Keratinocyte (primary cell): Measurements from ENCODE around the gene KMT2E. TPM values are rescaled to one million over a fixed set of nuclear protein-coding genes. Genes with fewer than 3 reads are reported as not detected.
"Not testable (repeated sequence)": the region's sequence is repeated elsewhere in the genome, so short reads cannot be mapped to it uniquely, and the experiment has no call there.

ENCODE experiments used
- DNase-seq: peaks from one replicate; pipeline ENCODE4 v3.0.0-alpha.2; 2011; ENCODE audit warnings: low read depth, missing footprints, low spot score
- FAIRE-seq: peaks from 2 replicates; lab custom pipeline; 2011; peaks lifted over from hg19 to GRCh38; lab: Jason Lieb, UNC
- H2AFZ ChIP-seq: 2 replicates; pipeline ENCODE4 v1.6.0; 2012; ENCODE audit warnings: low read length, control low read depth, inconsistent platforms; ENCODE audit not compliant: control insufficient read depth
- H3K27ac ChIP-seq: 2 replicates; pipeline ENCODE4 v1.5.1; 2011; ENCODE audit warnings: low read length; ENCODE audit not compliant: control insufficient read depth, insufficient read depth
- H3K27me3 ChIP-seq: 3 replicates; pipeline ENCODE4 v1.6.0; 2011; ENCODE audit warnings: low read length; ENCODE audit not compliant: control insufficient read depth, insufficient read depth; ENCODE audit errors: extremely low read depth
- H3K36me3 ChIP-seq, 2 experiments: 2 replicates in 1 of 2; 3 replicates in 1 of 2; pipeline ENCODE4 v1.5.1; 2011; ENCODE audit warnings: low read length in 2 of 2, mild to moderate bottlenecking in 1 of 2; ENCODE audit not compliant: control insufficient read depth in 2 of 2, insufficient read depth in 2 of 2; ENCODE audit errors: extremely low read depth in 1 of 2
- H3K4me1 ChIP-seq: 3 replicates; pipeline ENCODE4 v1.5.1; 2011; ENCODE audit warnings: low read length; ENCODE audit not compliant: control insufficient read depth, insufficient read depth; ENCODE audit errors: extremely low read depth
- H3K4me2 ChIP-seq: 3 replicates; pipeline ENCODE4 v1.6.0; 2011; ENCODE audit warnings: low read depth, low read length; ENCODE audit not compliant: control insufficient read depth, insufficient read depth; ENCODE audit errors: extremely low read depth
- H3K4me3 ChIP-seq, 3 experiments: fragments of 200-600 bp in 1 of 3; sonication (generic) in 1 of 3; 2 replicates in 2 of 3; 3 replicates in 1 of 3; pipeline ENCODE4 v1.5.1; 2011 to 2016; ENCODE audit warnings: low read length in 3 of 3, mild to moderate bottlenecking in 3 of 3, control low read depth in 2 of 3, inconsistent platforms in 1 of 3, low read depth in 1 of 3, mixed read lengths in 1 of 3, mixed run types in 1 of 3, moderate library complexity in 1 of 3; ENCODE audit not compliant: control insufficient read depth in 2 of 3, insufficient read depth in 2 of 3; ENCODE audit errors: extremely low read depth in 1 of 3
- H3K79me2 ChIP-seq: 2 replicates; pipeline ENCODE4 v1.6.0; 2012; ENCODE audit warnings: low read length; ENCODE audit not compliant: control insufficient read depth, insufficient read depth
- H3K9ac ChIP-seq: 3 replicates; pipeline ENCODE4 v1.6.0; 2011; ENCODE audit warnings: low read length; ENCODE audit not compliant: control insufficient read depth, insufficient read depth; ENCODE audit errors: extremely low read depth
- H3K9me1 ChIP-seq: 3 replicates; pipeline ENCODE4 v1.6.0; 2011; ENCODE audit warnings: low read length; ENCODE audit not compliant: control insufficient read depth, insufficient read depth; ENCODE audit errors: extremely low read depth
- H3K9me3 ChIP-seq: 2 replicates; pipeline ENCODE4 v1.5.1; 2012; ENCODE audit warnings: low read depth, low read length; ENCODE audit not compliant: control insufficient read depth
- H4K20me1 ChIP-seq: 3 replicates; pipeline ENCODE4 v1.6.0; 2011; ENCODE audit warnings: low read length; ENCODE audit not compliant: control insufficient read depth, insufficient read depth; ENCODE audit errors: extremely low read depth
- CTCF ChIP-seq, 3 experiments: IDR thresholded peaks in 1 of 3; conservative IDR thresholded peaks in 1 of 3; optimal IDR thresholded peaks in 1 of 3; 2 replicates in 2 of 3; 3 replicates in 1 of 3; pipeline versions ENCODE3 to v1.5.1; 2011; ENCODE audit warnings: low read length in 3 of 3, mild to moderate bottlenecking in 3 of 3, moderate library complexity in 2 of 3, control low read depth in 1 of 3, inconsistent platforms in 1 of 3; ENCODE audit not compliant: insufficient read depth in 2 of 3; ENCODE audit errors: extremely low read depth in 1 of 3
- EZH2 ChIP-seq: IDR thresholded peaks from one replicate; pipeline ENCODE4 v1.6.1; 2012; ENCODE audit warnings: inconsistent platforms, mild to moderate bottlenecking, low read length, moderate library complexity
- dilution Hi-C: fragments of 300-500 bp; cut with MboI; formaldehyde crosslinking; loops from one replicate; pipeline ENCODE4 v1.7.0; 2020; ENCODE audit warnings: low sequenced_read_pairs; ENCODE audit not compliant: extremely low pct_ligation_motif_present
- polyA plus RNA-seq, 5 experiments: library from polyadenylated mRNA; depleted of rRNA in 3 of 5; stranded (reverse) in 3 of 5; stranded (forward) in 1 of 5; unstranded in 1 of 5; fragments of >200 nt; gene quantifications; 1 replicate in 1 of 5; 2 replicates in 3 of 5; 3 replicates in 1 of 5; pipeline versions ENCODE4 v1.2.1 to v1.2.3, GENCODE V29; 2011 to 2012; ENCODE audit warnings: missing spikeins in 2 of 5, low read depth in 1 of 5, low replicate concordance in 1 of 5

KMT2E gene
- polyA plus RNA-seq, 1 donor (not counting 4 experiments of a cell fraction or from before 2014, with no cell fraction given): 12.9 TPM

- Histone ChIP-seq H3K36me3 (no peaks in the 10 kb centered on the region), H3K4me1 (peaks cover 41% of the 10 kb centered on the region), H3K9ac (peak overlapping the region; percentile 56), H3K27ac (peak overlapping the region; percentile 87), H3K4me3 (no peak overlapping the region), H4K20me1 (no peaks in the 10 kb centered on the region), H3K79me2 (no peaks in the 10 kb centered on the region), H3K4me2 (peak overlapping the region; percentile 64), H3K9me1 (no peaks in the 10 kb centered on the region), H2AFZ (no peak overlapping the region), H3K27me3 (no peaks in the 10 kb centered on the region), H3K9me3 (no peaks in the 10 kb centered on the region)
- dilution Hi-C loops: no loop called here
- FAIRE-seq (no peak), DNase-seq (no peak)
- TF ChIP-seq EZH2: no peak
- TF ChIP-seq CTCF (optimal IDR thresholded peaks at IDR 0.05 in 1 of 3, IDR thresholded peaks at IDR 0.05 in 1 of 3, conservative IDR thresholded peaks at IDR 0.05 in 1 of 3; ENCODE audit: extremely low read depth in 1 of 3, insufficient read depth in 2 of 3, low read length in 3 of 3): no peak
These were observed 40.0 kb upstream of the KMT2E start for GRCh38 chr7:104973909-104974415.

GRCh38 chr7:104975553-104975952 lies 38.5 kb upstream of the KMT2E start:
- H3K27me3 ChIP-seq, H3K4me3 ChIP-seq, dilution Hi-C loops, H3K9me1 ChIP-seq, H3K9ac ChIP-seq, H3K36me3 ChIP-seq, H4K20me1 ChIP-seq, H3K79me2 ChIP-seq, H3K9me3 ChIP-seq, DNase-seq, H2AFZ ChIP-seq, FAIRE-seq, H3K4me2 ChIP-seq, H3K27ac ChIP-seq: not testable (repeated sequence)
- H3K4me1 ChIP-seq: peaks cover 57% of the 10 kb centered on the region
